ENCODE results near the gene NPHP4.

Gene NPHP4

DNA sequence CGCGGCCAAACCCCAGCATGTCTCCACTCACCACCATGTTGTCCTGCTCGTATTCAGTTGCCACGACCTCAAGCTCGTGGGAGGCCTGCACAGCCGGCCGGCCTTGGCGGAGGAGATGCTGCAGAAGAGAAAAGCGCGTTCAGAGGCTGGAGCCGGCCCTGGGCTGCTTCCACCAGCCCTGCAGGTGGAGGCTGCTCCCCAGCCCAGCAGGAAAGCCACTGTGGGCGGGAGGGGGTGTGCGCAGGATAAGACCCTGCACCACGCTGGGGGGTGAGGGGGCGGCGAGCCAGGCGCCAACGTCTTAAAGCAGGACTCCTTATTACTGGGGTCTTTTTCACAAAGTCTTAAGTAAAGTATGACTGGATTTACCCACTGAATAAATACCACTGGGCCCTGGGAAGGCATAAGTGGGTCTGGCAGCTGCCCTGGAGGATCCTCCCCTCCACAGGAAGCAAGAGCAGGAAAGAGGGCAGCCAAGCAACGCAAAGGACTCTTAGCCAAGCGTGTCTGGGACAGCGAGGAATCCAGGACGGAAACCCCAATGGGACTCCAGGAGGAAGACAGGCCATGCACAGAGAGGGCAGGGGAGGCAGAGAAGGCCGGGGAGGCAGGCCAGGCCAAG, 104.8 kb downstream of the NPHP4 start:
- no peak for DNase-seq

DNA sequence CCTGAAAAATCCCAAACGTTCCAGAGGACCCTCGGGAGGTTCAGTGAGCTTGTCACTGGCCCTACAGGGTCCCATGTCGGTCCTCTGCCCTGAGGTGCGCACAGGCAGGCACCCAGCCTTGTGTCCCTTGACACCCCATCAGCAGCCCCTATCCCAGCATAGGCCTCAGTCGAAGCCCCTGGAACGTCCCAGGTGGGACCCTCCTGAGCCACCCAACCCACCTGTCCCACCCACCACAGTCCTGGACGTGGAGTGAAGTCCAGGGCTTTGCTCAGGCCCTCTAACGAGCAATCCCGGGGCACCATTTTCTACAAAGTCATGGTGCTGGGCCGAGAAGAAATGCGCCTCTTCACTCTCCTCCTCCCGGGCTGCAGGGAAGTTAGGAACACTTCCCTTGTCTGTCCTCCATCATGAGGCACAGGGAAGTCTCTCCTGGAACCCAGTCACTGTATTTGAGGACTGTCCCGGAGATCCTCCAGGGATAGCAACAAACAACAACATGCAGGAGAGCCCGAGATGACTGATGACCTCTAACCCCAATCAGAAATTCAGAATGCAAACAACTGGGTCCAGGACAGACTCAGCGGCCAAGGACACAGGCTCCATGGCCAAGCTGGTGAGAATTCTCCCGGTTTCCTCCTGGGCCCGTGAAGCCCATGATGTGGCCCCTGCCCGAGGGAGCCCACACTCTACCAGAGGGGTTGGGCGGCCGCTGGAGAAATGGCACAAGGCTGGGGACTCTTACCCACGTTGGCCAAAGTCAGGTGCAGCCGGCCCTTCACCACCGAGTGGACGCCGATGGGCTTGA, 105.5 kb downstream of the NPHP4 start:
- DNase-seq: no peak

DNA sequence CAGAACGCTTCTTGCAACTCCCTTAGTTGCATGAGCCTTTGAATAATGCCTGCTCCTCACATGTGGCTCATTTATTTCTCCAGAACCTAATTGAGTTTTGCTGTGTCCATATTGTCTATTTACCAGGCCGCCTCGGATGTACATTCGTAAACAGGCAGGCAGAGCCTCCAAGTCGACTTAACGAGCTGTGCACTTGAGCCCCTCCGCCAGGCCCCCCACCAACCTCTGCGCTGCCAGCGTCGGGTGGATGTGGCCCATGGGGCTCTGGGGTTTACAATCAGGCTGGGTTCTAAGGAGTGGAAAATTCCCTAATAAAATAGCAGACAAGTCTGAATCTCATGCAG, 106.1 kb downstream of the NPHP4 start:
- no peak for DNase-seq

DNA sequence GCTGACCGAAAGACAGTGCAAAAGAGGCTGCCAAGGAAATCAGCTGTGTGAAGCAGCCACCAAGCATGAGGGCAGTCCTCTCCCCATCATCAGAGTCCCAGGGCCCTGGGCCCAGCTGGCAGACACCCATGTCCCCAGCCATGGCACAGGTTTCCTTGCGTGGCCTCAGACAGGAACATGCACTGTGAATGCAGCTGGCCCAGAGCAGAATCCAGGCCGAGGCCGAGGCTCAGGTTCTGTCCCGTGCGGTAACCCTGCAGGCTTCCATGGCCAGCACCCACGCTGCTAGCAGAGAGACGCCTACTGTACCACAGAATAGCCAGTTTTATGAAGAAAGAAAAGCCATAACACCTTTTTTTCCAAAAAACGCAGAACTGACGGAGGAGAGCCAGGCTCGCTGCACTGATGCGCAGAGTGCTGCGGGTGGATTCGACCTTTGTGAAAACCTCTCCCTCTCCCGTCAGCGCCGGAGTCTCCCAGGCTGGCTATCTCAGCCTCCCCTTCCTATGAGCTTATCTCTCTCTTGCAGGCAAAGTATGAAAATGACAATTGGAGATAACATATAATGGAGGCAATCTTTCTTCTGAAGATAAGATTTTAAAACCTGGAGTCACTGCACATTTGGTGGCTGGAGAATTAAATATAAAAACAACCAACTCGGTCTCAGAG, 106.6 kb downstream of the NPHP4 start:
- DNase-seq: no peak

DNA sequence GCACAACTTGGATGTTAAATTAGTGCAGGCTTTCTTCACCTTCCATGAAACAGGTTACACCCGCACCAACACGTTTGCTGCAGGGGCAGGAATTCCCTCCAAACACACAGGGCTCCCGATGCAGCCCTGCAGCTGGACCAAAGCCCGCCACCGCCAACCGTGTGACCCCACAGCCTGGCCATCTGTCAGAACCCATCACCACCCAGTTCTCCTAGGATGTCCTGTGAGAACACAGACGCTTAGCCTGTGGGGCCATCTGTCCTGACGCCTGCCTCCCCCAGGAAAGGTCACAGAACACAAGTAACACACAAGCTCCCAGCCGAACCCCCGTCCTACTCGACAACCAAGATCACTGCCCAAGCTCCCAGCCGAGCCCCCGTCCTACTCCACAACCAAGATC, 108.1 kb downstream of the NPHP4 start:
- no peak for DNase-seq

GRCh38 chr1:5883129-5884048, 108.8 kb downstream of the NPHP4 start:
- DNase-seq: no peak

GRCh38 chr1:5882367-5883128, 109.7 kb downstream of the NPHP4 start:
- no peak for DNase-seq

DNA sequence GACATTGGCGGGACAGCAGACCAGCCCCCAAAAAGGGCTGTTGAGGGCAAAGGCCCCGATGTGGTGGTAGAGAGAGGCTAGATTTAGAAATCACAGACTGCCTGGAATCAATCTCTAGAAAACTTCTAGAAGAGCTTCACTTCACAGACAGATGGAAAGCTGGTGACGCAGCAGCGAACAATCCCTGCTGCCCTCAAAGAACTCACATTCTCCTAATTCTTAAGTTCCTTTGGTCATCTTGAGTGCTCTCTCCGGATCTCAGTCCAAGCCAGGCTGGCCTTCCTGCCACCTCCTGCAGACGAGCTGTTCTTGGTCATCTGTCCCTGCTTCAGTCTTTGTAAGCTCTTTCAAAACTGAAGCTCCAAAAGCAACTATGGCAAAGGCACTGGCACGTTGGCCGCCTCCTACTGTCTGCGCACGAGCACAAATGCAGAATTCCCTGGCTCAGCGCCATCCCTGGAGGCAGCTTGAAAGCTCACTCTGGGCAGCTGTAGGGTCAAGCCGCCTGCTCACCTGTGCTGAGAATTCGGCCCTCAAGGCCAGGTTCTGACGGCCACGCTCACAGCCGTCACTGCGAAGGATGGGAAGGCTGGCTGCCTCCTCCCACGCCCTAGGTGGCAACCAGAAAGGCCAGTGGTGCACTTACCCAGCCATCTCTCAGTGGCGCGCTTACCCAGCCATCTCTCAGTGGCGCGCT, 110.6 kb downstream of the NPHP4 start:
- no peak for DNase-seq

GRCh38 chr1:5880630-5881405, 111.4 kb downstream of the NPHP4 start:
- no peak for DNase-seq

- DNase-seq: no peak
These were observed 112.8 kb downstream of the NPHP4 start for GRCh38 chr1:5879421-5879820.

DNA sequence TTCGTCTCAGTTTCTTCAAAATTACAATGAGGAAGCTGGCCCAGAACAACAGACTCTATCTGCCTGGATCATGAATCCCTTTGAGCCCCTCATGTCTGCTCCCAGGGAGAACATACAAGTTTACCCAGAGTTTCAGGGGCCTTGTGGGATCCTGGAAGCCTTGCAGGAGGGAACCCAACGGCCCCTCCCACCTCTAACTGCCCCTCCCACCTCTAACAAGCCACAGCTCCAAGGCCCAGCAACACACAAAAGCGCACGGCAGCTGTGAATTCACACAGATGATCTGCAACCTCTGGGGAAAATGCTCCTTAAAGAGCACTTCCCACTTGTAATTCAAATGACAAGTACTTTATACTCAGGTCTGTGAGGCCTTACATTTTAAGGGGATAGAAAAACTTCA, 113.3 kb downstream of the NPHP4 start:
- DNase-seq: no peak

DNA sequence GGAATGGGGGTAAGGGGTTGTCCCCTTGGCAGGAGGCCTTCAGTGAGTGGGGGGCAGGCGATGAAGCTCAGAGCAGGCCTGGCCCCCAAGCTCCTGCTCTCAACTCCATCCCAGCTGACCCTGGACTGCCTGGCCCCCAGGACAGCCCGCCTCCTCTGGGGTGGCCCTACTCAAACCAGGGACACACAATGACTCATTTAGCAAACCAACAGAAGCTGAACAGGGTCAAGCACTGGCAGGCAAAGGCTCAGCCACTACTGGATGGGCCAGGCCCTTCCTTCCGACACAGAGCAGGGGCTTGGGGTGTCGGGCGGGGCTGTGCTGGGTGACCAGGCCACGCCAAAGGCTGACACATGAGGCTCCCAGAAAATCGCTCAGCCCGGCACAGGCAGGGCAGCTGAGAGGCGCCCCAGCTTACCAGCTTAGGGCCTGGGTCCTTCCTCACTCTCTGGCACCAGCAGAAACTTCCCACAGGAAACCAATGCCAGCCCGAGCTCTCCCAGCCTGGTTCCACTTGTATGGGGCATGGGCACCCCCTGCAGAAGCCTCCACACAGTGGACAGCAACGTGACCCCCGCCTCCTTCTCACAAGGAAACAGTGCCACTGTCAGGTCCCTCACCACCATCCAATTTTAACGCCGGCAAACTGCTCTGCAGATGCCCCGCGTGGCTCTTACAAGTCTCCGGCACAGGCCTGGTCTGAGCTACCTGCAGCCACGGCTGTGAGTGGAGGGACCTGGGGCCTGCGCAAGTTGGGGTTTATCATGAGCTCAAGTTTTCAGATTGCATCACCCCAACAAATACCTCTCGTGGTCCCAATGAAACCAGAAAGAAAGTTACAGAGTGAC, 114.3 kb downstream of the NPHP4 start:
- no peak for DNase-seq

DNA sequence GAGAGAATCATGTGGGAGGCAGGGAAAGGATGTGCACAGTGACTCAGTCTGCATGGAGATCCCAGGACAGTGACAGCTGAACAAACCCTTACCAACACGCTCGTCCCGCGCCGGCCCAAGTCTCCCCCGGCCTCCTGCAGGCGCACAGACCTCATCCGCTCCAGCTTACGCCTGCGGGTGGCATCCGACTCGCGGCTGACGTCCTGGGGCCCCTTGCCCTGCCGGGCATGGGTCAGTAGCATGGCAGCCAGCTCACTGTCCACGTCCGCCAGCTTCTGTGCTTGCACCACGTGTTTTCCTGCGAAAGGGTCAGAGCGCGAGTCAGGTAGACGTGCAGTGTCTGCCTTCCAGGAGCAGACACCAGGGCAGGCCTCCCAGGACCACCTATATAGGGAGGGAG, 115.2 kb downstream of the NPHP4 start:
- no peak for DNase-seq

GRCh38 chr1:5876094-5876650, 116.1 kb downstream of the NPHP4 start:
- DNase-seq: no peak

- DNase-seq: no peak
These were observed 116.8 kb downstream of the NPHP4 start for GRCh38 chr1:5875345-5875910.

DNA sequence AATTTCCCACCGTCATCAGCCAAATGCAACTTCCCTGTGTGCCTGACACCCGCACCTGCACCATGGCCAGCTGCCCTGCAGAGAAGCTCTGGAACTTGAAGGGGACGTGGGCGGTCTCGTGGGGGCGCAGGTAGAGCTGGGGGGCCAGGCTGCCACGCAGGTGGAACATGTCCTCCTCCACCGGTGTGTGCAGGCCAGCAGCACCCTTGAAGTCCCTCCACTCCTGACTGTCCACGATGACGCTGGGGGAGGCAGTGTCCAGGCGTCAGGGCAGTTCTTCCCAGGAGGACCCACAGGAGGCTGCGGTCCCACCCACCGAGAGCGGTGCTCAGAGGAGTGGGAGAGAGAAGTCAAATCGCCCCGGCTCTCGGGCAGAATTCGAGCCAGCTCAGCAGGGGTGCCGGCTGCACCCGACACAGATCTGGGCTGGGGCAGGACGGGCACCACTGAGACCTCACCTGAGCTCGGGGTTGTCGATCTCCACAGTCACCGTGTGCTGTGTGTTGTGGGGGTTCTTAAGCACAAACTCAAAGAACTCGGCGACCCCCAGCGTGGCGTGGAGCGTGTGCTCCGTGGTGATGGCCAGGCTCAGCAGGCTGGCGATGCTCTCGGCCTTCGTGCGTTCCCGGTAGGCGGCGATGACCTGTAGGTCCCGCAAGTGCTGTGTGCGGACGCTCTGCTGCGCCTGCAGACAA, 117.7 kb downstream of the NPHP4 start:
- DNase-seq: no peak

GRCh38 chr1:5873556-5873955, 118.7 kb downstream of the NPHP4 start:
- no peak for DNase-seq

DNA sequence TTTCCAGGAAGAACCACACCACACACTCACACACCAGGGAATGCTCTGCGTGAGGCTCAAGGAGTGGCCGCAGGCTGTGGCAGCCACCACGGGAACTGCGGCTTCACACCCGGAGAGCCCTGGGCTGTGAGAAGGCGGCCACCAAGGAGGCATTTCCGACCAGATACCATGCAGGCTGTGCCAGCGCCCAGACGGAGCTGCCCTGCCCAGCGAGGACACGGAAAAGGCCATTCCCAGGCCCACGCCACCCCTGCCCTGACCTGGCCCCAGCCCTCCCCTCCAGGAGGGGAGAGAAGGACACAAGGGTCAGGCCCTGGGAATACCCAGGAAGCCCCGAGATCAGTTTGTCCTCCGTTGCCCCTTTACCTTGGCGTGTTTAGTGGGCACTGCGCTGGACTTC, 119.3 kb downstream of the NPHP4 start:
- no peak for DNase-seq
